DMS153 (cell line): ENCODE data around the gene CFL1.

Experiments
- DNase-seq: peaks from one replicate; lab custom pipeline; 2025; lab: John Stamatoyannopoulos, UW

The CFL1 gene

GRCh38 chr11:65887723-65888162 lies 29.8 kb upstream of the CFL1 start:
- DNase-seq = no peak

DNA sequence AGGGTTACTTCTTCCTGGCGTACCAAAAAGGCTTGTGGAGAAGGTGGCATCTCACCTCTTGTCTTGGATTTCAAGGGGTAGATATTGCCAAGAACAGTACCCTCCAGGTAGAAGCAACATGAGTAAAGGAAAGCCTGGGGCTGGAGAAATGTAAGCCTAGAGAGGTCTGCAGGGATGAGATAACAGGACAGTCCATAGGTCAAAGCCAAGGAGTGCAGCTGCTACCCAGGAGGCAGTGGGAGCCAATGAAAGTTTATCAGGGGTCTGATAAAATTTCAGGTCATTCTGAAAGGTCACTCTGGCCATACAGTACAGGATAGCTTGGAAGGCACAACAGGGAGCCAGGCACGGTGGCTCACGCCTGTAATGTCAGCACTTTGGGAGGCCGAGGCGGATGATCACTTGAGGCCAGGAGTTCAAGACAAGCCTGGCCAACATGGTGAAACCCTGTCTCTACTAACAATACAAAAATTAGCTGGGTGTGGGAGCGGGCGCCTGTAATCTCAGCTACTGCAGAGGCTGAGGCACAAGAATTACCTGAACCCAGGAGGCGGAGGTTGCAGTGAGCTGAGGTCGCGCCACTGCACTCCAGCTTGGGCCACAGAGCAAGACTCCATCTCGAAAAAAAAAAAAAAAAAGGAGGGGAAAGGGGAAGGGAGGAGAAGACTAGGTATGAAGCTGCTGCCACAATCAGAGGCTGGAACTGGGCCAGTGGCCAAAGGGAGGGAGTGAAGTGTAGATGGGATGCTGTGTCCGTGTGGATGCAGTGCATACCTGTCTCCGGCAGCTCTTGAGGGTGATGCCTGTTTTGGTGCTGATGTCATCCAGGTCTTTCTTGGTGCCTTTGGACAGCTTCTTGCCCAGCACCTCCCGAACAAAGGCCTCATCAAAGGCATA lies 29.1 kb upstream of the CFL1 start:
- no peak for DNase-seq

DNA sequence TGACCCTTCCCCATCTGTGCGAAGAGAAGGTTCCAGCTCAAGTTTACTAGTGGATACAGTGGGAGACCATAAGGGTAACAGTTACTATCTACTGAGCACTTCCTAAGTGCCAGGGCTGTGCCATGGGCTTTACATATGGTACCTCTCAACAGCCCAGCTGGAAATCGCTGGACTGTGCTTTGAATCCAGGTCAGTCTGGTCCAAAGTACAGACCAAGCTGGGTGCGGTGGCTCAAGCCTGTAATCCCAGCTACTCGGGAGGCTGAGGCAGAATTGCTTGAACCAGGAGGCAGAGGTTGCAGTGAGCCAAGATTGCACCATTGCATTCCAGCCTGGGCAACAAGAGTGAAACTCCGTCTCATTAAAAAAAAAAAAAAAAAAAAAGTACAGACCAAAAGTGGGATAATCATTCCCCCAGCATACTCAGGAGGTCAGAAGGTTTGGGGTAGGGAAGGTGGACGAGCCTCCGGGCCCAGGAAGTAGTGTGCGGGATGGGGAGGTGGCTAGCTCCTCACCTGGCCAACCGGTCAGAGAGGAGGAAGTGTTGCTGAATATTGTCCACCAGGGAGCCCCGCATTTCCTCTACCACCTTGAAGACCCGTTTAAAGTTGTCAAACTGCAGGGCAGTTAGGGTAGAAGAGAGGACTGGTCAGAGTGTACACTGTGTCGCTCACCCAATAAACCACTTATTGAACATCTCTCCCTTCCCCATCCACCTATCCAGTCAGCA lies 28.0 kb upstream of the CFL1 start:
- DNase-seq = no peak

DNA sequence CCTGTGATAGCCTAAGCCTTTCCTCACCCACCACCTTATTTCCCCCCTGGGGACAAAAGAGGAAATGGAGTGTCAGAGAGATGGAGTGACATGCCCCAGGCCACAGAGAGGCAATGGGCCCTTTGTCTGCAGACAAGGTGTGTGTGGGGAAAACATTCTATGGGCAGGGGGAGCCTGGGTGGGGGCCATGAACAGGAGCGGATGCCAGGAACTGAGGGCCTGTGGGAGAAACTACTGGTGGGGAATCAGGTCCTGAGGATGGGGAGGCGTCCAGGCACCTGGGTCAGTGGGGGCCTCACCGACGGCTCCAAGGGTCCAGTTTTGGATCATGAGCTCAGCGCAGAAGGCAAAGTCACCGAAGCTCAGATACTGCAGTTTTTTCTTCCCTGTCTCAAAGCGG lies 27.3 kb upstream of the CFL1 start:
- DNase-seq = no peak

DNA sequence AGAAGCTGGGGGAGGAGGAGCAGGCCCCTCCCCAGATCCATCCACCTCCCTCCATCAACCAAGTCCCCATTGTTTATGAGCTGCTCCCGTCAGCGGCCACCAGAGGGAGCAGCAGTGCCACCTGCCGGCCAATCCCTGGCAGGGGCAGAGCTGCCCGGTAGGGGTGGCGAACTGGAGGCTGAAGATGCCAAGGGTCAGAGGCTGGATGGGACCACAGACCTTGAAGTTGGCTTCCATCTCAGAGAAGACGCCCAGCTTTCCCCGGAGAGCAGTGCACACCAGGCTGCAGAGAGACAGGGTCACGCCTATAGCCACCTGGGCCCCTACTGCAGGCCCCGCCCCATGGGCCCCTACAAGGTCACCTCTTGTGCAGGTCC lies 26.7 kb upstream of the CFL1 start:
- peak; percentile 49 for DNase-seq

DNA sequence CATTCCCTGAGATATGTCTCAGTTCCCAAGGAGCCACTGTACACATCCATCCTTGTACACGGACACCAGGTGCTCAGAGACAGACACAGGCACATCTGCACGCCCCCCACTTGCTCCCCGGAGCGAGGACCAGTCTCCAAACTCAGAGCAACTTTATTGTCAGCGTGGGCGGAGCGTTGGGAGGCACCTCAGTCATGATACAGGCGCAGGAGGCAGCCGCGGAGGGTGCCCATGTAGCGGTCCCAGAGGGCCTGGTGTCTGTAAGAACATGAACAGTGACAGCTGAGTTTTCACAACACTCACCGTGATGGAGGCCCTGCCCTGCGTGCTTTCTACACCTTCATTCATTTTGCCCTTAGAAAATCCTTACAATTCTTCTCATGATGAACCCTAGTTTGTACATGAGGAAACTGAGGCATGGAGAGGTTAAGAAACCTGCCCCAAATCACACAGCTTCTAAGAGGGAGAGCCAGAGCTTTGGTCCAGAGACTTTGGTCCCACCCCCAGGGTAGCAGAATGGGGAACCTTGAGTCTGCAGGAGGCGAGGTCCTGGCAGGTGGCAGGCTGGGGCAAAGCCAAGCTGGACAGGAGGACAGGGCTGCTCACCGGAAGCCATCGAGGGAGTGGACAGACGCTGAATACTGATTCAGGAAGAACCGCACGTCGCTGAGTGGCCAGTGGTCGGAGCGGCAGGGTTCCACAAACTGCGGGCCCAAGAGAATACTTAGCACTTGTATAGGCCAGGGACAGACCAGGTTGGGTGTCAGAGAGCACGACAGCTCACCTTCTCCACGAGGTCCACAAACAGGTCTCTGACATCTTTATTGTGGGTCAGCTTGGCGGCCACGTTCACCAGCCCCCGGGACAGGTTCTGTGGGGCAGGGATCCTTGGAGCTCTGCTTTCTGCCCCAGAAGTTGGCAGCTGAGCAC lies 26.1 kb upstream of the CFL1 start:
- no peak for DNase-seq

GRCh38 chr11:65883058-65883761 lies 25.2 kb upstream of the CFL1 start:
- DNase-seq = no peak

- DNase-seq = no peak
Observed at GRCh38 chr11:65882120-65883057, 24.4 kb upstream of the CFL1 start.

- no peak for DNase-seq
Observed at GRCh38 chr11:65880844-65881421, 23.0 kb upstream of the CFL1 start.

GRCh38 chr11:65880027-65880426 lies 22.0 kb upstream of the CFL1 start:
- DNase-seq = no peak

DNA sequence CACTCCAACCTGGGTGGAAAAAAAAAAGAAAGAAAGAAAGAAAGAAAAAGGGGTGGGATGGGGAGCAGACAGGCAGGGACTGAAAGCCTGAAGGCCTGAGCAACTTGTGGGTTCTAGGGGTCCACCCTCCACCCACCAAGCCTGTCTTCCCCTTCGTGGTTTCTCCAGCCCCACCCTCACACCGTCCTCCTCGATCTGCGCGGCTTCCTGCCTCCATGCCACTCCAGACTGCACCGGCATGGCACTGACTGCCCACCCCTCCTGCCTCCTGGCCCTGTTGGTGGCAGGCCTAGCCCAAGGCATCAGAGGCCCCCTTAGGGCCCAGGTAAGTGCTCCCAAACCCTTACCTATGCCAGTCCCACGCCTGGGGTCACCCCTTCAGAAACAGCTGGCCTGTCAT lies 21.6 kb upstream of the CFL1 start, which contains the start of gene CTSW:
Gene CTSW, plus strand, starts transcription at position 221 of the 400 bp plus-strand sequence. Its CDS starts 18 bp downstream, at position 239.
- DNase-seq = no peak

DNA sequence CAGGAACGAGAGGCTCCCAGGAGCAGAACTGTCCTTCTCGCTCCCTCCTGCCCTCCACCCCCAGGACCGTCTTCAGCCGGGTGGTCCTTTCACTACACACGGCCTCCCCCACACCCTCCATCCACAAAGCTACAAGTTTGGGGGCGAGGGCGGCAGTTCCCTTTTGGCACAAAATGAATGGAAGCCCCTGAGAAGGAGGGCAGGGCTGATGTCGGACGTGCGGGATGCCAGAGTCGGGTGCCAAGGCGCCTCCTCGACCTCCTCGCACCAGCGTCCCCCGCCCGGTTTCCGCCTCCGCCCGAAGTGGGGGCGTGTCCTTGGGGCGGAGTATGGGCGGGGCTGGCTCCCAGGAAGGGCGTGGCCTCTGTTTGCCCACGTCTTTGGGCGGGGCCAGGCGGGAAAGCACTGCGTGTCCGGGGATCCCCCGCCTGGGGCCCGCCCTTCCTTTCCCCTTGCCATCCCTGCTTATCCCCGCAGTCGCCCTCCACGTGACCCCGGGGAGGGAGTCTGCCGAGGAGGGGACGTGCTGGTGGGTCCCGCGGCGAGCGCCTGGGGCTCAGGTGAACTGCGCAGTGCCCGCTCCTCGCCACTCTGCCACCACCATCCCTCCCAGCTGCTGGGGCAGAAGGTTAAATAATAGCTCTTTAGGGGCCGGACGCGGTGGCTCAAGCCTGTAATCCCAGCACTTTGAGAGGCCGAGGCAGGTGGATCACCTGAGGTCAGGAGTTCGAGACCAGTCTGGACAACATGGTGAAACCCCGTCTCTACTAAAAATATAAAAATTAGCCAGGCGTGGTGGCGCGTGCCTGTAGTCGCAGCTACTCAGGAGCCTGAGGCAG lies 15.6 kb upstream of the CFL1 start:
- DNase-seq = peak; percentile 86

DNA sequence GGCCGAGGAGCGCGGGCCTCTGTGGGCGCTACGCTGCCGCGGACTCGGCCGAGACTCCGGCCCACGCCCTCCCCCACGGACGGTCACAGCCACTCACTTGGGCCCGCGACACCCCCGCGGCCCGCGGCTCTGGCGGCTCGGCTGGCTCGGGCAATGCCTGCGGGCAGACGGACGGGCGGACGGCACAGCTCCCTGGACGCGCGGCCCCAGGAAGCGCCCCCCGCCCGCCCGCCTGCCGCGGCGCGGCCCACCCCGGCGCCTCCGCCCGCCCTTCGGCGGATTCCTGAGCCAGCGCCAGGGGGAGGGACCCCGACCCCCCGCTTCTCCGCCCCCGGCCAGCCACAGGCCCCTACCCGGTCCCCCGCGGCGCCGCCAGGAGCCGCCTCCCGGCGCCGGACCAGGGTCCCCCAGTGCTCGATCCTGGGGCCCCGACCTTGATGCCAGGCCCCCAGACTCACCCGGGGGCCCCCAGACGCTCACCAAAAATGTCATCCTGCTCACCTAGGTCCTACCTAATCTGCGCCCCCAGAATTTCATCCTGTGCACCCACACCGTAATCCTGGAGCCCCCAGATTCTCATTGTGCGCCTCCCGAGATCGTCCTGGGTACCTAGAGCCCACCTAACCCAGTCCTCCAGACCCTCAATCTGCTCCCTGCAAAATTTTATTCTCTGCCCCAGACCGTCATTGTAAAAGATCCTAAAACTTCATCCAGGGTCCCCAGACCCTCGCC lies 14.8 kb upstream of the CFL1 start, which contains the start of gene EFEMP2:
Gene EFEMP2, minus strand, starts transcription at position 215 of the 732 bp plus-strand sequence. CDS start 446 bp downstream, outside the sequence.
- DNase-seq = no peak

GRCh38 chr11:65871811-65872548 lies 14.0 kb upstream of the CFL1 start:
- DNase-seq = no peak

- peak; percentile 78 for DNase-seq
Observed at GRCh38 chr11:65870706-65871681, 13.0 kb upstream of the CFL1 start.

- no peak for DNase-seq
Observed at GRCh38 chr11:65870307-65870658, 12.3 kb upstream of the CFL1 start.
